Tibial artery (tissue), 4 donors: ENCODE measurements around the gene NHSL1.

Experiments used
- DNase-seq, 2 donors: peaks; one replicate each; pipeline ENCODE4 v3.0.0-alpha.2; 2019
- H3K27ac ChIP-seq, 2 donors: fragments of 200-600 bp; sonication (generic) in 1 of 2; 1 replicate in 1 of 2; 2 replicates in 1 of 2; pipeline ENCODE4 v1.5.1; 2018 to 2019; ENCODE audit warnings: mild to moderate bottlenecking in 1 of 2
- H3K27me3 ChIP-seq, 2 donors: fragments of 200-600 bp; sonication (generic) in 1 of 2; one replicate each; pipeline versions ENCODE4 v1.5.1 to v1.6.0; 2016 to 2019
- H3K36me3 ChIP-seq, 3 donors: fragments of 200-600 bp; sonication (generic) in 2 of 3; one replicate each; pipeline ENCODE4 v1.5.1; 2016 to 2019; ENCODE audit warnings: mild to moderate bottlenecking in 2 of 3
- H3K4me1 ChIP-seq, 4 donors: fragments of 200-600 bp; sonication (generic) in 2 of 4; 1 replicate in 3 of 4; 2 replicates in 1 of 4; pipeline ENCODE4 v1.5.1; 2016 to 2019
- H3K4me3 ChIP-seq, 2 donors: fragments of 200-600 bp; sonication (generic) in 1 of 2; 1 replicate in 1 of 2; 2 replicates in 1 of 2; pipeline ENCODE4 v1.5.1; 2018 to 2019; ENCODE audit warnings: mild to moderate bottlenecking in 2 of 2
- H3K9me3 ChIP-seq, 3 donors: fragments of 200-600 bp; sonication (generic) in 1 of 3; one replicate each; pipeline ENCODE4 v1.5.1; 2016 to 2019
- intact Hi-C: fragments of 100-400 bp; cut with DNase I; formaldehyde crosslinking; loops from one replicate; pipeline ENCODE4 v1.15.0; 2023; ENCODE audit warnings: low total_unique reads
- TF ChIP-seq, protein P1 (sequence below), 2 experiments: fragments of 200-600 bp in 1 of 2; fragments of 450-650 bp in 1 of 2; IDR thresholded peaks; one replicate each; pipeline ENCODE4 v1.5.1; 2017 to 2019; ENCODE audit warnings: antibody characterized with exemption in 2 of 2, mild to moderate bottlenecking in 1 of 2, moderate library complexity in 1 of 2

Gene NHSL1

DNA sequence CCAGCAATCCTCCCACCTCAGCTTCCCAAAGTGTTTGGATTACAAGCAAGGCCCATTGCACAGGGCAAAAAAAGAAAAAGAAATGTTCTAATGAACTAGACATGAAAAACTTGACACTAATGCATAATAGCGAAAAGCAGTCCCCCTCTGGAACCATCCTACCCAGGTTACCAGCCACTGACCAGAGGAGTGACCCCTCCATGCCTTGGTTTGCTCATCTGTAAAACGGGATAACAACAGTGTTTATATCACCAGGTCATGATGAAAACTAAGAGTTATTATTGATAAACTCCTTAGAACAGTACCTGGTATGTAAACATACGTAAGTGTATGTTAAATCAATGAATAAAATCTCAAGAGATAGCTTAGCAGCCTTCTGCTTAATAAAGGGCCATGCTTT is 3.3 kb upstream of the NHSL1 start:
- no peaks in the 10 kb centered on the region for H3K4me1 ChIP-seq
- no peaks in the 10 kb centered on the region for H3K9me3 ChIP-seq
- TF ChIP-seq, protein P1, sequence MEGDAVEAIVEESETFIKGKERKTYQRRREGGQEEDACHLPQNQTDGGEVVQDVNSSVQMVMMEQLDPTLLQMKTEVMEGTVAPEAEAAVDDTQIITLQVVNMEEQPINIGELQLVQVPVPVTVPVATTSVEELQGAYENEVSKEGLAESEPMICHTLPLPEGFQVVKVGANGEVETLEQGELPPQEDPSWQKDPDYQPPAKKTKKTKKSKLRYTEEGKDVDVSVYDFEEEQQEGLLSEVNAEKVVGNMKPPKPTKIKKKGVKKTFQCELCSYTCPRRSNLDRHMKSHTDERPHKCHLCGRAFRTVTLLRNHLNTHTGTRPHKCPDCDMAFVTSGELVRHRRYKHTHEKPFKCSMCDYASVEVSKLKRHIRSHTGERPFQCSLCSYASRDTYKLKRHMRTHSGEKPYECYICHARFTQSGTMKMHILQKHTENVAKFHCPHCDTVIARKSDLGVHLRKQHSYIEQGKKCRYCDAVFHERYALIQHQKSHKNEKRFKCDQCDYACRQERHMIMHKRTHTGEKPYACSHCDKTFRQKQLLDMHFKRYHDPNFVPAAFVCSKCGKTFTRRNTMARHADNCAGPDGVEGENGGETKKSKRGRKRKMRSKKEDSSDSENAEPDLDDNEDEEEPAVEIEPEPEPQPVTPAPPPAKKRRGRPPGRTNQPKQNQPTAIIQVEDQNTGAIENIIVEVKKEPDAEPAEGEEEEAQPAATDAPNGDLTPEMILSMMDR (IDR thresholded peaks at IDR 0.05): no peak
- no peak for DNase-seq
- no peak overlapping the region for H3K4me3 ChIP-seq
- no peaks in the 10 kb centered on the region for H3K27me3 ChIP-seq
- no peak overlapping the region for H3K27ac ChIP-seq
- H3K36me3 ChIP-seq: no peaks in the 10 kb centered on the region
- intact Hi-C loops: no loop called here

DNA sequence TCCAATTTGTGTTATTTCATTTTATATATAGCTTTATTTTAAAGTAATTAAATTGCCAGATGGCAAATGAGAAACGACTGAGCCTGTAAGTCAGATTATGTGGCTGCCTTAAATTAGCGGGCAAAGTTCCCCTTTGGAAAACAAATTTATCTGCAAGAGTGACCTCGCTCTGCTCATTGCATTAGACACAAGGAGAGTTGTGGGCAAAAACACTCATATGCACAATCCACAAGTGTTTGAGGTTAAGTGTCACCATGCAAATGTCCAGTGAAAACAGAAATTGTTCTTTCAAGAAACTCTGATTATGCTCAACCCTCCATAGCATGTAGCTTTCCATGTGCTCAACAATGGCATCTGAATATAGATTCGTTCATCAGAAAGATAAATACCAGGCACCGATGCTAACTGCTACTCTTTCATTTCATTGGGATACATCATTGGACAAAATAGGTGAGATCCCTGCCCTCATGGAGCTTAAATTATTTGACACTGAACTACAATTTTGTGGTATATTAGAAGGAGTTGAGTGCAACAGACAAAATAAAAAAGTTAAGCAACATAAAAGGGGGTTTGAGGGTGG is 1.7 kb upstream of the NHSL1 start:
- Histone ChIP-seq H3K4me3 (no peak overlapping the region), H3K4me1 (no peaks in the 10 kb centered on the region), H3K9me3 (no peaks in the 10 kb centered on the region), H3K36me3 (no peaks in the 10 kb centered on the region), H3K27me3 (no peaks in the 10 kb centered on the region), H3K27ac (no peak overlapping the region)
- DNase-seq: no peak
- intact Hi-C loops: no loop called here
- TF ChIP-seq, protein P1 (IDR thresholded peaks at IDR 0.05): no peak

DNA sequence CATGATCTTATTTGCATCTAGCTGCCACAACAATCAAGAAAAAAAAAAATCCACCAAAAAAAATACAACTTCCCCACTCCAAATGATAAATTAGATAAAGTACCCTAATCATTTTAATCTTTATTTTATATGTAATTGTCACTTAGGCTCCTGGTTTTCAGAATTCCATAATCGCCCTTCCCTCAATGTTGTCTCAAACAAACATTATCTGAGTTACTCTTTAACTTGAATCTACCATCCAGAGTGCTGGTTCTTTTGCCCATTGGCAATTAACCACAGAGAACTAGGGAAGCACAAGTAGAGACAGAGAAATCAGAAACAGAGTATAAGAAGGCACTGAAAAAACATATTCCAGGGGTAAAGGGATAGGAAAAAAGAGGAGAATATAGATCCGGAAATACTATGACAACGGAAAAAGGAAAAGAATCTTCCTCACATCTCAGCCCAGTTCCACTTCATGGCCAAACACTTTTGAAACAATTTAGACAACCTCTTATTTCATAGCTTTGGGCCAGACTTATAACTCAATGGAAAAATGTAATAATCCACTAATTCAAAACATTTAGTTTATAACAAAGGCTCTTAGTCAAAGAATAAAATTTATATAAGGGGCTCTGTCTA is 861 bp upstream of the NHSL1 start:
- Histone ChIP-seq H3K36me3 (no peaks in the 10 kb centered on the region), H3K27me3 (no peaks in the 10 kb centered on the region), H3K4me1 (no peaks in the 10 kb centered on the region), H3K9me3 (no peaks in the 10 kb centered on the region), H3K4me3 (no peak overlapping the region), H3K27ac (no peak overlapping the region)
- DNase-seq: no peak
- TF ChIP-seq, protein P1 (IDR thresholded peaks at IDR 0.05): no peak
- intact Hi-C loops: no loop called here

DNA sequence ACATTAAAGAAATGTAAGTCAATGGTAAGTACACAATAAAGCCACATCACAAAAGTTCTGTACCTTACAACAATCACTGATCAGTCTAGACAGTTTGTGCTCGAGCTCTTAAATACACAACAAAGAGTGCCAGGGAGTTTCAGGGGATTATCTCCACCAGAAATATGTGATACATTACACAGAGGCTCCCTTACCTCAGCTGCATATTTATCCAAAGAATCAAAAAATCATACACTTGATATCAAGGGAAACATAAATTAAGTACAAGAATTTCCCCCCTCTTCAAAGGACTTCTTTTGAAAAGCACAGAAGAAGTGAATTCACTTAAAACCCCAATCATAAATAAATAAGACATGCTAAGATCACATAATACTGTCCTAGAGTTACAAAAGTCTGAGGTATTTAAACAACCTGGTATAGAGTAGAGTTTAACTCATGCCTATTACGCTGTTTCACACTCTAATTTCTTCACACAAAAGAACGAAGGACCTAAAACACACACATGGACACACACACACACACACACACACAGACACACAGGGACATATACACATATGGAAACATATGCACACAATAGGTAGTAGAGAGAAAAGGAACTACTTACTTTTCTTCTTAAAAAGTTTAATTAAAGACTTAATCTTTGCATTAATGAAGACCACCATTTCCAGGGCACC is 528 bp downstream of the NHSL1 start:
- H3K27ac ChIP-seq: no peak overlapping the region
- DNase-seq: no peak

DNA sequence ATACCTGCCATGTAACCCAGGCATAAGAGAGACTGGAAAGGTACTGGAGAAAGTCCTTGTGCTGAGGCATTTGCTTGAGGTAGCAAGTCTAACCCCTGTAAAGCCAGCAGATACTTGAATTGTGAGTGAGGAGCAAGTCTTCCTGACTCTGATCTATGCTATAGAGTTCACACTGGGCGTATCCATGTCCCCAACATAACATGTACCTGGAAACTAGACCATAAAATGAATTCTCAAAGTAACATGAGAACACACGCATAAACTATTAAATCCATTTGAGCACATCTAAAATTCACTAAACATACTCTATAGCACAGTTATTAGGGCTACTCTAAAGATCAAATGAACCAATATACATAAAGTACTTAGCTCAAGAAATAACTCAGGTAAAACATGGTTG is 2.0 kb downstream of the NHSL1 start:
- Histone ChIP-seq H3K27ac (no peak overlapping the region), H3K36me3 (no peaks in the 10 kb centered on the region), H3K4me1 (no peaks in the 10 kb centered on the region), H3K9me3 (no peaks in the 10 kb centered on the region), H3K27me3 (no peaks in the 10 kb centered on the region), H3K4me3 (no peak overlapping the region)
- TF ChIP-seq, protein P1 (IDR thresholded peaks at IDR 0.05): no peak
- DNase-seq: no peak
- intact Hi-C loops: no loop called here

More for the DNA sequence above, 528 bp downstream of the NHSL1 start:
- H3K4me1 ChIP-seq: no peaks in the 10 kb centered on the region
- H3K9me3 ChIP-seq: no peaks in the 10 kb centered on the region
- no peak overlapping the region for H3K4me3 ChIP-seq
- H3K36me3 ChIP-seq: no peaks in the 10 kb centered on the region
- TF ChIP-seq, protein P1 (IDR thresholded peaks at IDR 0.05): no peak
- H3K27me3 ChIP-seq: no peaks in the 10 kb centered on the region
- intact Hi-C loops: no loop called here
